IPS DF 4.7 (cell line): ENCODE data around the gene NTM.
A peak's percentile ranks its signal among the peaks of the same experiment; 100 is the strongest.

Experiments
- DNase-seq: peaks from one replicate; pipeline ENCODE4 v3.0.0-alpha.2; 2013; ENCODE audit warnings: low spot score; ENCODE audit errors: extremely low read depth

Gene NTM

DNA sequence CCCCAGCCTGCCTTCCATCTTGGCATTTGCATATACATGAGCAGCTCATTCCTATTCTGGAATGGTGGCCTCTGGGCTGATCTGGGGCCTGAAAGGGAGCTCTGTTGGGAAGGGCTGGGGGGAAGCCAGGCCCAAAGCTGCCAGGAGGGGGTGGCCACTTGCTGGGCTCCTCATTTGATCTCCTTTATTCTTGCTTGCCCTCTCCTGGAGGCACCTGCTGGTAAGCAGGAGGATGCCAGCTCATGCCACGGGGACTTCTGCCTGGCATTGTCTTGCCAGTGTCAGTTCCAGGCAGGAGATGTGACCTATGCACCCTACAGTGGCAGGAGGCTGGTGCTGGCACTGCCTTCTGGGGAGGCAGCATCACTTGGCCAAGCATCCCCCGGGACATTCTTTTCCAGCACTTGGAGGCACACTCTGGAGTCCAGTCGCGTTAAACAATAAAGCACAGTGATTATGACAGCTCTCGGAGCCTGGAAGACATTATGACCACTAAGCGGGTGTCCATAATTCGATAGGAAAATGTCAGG, 128.3 kb downstream of the NTM start:
- no peak for DNase-seq

DNA sequence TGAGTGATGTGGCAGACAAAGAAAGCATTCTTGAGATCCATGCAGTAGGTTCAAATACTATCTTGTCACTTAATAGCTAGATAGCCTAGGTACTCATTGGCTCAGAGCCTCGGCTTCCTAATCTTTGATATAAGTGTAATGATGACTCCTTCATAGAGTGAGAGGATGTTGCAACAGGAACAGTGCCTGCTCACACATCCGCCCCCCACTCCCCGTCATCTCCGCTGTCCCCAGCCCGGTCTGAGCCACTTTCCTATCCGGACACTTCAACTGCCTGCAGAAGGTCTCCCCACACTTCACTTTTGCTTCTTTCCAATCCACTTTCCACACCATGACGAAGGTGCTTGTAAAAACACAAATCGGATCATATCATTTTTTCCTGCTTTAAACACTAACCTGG, 128.8 kb downstream of the NTM start:
- no peak for DNase-seq

DNA sequence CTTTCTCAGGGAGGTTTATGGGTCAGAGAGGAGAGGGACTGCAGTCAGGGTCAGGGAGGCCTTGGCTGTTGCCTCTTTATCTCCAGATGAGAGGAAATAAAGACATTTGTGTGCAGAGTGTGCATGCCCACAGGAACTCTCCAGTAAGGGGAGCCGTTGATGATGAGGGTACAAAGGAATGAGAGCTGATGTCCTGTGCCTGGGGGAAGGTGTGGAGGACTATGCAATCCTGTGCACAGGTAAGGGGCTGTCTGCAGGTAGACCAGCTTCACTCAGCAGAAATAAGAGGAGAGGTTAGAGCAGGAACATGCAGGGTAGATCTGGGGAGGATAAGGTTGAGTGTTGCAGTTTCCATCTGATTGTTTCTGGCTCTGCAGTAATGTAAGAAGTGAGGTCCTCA, 132.6 kb downstream of the NTM start:
- DNase-seq, result no peak

DNA sequence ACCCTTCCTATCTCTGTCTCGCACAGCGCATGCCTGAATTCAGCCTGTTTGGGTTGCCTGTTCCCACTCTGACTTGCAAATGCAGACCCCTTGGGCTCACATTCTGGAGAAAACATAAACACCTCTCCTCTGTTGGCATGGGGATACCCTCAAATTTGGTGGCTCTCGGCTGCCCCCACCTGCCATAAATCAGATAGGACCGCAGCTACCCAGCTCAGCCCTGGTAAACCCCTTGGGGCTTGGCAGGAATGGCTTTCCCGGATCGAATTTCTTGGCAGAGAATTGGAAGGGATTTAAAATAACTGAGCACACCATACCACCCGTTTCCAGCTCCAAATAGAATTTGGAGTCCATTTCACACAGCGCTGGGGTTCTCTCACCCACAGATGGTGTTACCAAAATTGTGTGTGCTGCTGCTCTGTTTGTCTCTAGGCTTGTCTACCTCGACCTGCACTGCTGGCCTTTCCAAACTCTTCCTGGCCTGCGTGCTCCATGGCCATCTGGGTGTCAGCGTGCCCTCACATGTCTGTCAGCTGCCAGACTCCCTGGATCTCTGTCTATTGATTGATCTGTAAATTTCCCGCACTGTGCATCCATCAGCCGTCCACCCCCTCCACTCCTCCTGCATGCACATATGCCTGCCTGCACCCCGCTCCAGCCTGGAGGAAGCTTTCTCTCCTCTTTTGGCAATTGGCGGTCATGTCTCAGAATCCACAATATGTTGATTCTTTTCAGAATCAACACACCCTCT, 134.0 kb downstream of the NTM start:
- peak; percentile 58 for DNase-seq

DNA sequence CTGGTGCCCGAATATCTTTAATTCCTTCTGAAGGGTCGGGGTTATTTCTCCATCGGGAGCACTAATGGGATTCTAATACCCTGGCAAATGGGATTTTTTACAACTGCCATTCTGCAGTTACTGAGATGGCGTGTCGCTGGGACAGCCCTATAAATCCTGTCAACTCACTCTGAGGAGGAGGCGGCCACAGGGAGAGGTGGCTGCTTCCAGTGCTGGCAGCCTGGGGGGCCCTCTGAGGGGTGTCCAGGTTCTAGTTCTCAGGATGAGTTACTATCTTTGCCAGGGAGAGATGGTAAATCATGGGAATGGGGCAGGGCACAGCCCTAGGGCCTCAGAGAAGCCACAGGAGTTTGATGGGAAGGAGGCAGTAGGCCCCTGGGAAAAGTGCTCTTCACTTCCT, 135.9 kb downstream of the NTM start:
- DNase-seq, result no peak

DNA sequence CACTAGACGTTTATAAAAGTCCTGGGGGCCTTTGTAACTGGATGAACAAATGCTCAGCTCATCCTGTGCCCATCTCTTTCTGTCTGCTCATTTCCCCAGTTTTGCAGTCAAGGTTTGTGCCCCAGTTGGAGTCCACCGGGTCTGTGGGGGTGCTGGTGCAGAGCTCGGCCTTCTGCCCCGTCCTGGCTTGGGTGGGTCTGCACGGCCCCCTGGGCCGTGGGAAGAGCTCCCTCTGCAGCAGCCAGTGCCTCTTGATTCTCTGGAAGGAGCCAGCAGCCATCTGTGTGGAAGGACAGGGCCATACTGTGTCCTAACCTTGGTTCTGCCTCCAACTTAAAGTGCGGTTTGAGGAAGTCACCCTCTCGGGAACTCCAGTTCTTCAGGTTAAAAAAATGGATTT, 140.2 kb downstream of the NTM start:
- no peak for DNase-seq

DNA sequence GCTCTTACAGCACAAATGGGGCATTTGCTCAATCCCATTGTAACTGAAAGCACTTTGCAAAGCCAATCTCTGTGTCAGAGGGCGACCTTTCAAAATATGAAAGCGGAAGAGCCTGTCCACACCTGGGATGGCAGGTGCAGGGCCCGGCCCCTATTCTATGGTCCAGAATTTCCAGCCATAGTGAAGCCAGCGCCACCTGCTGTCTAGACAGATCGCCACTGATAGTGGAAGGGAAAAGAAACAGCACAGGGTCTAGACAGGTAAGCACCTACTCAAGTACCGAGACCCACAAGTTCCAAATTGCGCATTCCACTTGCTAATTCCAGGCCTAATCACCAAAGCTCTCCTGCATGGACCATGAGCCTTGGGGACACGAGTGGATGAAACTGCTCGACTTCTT, 141.4 kb downstream of the NTM start:
- DNase-seq, result peak; percentile 49

DNA sequence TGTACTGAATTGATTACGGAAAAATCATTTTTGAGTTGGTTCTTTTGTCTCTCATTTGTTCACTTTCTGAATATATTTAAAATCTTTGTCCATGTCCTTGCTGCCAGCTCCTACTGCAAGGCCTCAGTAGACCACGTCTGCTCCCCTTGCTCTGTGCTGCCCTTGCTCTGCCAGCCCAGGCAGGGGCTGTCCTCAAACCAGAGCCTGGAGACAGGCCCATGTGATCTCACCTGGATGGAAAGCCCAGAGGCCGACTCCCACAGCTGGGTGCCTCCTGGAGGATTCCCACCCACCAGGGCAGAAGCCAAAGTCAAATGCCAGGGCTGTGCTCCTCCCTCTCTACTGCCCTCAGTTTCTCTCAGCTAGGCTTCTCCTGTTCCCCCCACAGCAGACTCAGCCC, 141.8 kb downstream of the NTM start:
- no peak for DNase-seq

DNA sequence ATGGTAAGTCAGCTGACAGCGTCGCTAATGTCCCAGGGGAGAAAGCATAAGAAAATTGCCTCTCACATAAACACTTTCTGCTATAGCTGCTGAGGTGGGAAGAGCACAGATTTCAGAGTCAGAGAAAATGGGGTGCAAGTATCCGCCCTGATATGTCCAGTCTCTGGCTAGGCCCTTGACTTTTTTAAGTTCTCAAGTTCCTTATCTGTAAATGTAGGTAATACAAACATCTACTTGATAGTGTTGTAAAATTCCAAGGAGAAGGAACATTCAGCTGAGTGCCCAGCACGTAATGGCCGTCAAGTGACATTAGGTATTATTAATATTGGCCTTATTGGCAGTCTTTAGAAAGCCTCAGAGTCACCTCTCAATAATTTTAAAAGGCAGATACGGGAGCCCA, 143.6 kb downstream of the NTM start:
- no peak for DNase-seq

DNA sequence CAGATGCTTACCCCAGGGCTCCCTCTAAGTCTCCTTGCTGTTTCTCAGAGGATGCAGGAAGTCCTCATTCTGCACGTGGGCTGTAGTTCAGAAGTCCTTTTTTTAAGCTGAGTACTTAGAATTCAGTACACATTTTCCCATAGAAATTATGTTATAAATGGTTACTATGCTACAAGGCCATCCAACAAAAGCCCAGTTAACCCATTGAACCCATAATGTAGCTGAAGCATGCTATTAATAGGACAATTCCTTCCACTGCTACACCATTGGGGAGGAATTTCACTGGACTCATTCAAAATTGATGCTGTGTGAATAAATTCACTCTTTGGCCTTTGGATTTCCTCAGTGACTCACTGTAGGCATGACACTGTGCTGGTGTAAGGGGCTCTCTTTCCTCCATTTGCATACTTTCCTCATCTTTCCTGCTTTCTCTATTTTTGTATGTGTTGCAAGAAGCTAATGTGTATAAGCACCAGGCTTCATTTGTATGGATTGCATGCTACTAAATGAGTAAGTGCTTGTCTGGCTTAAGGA, 148.0 kb downstream of the NTM start:
- no peak for DNase-seq

DNA sequence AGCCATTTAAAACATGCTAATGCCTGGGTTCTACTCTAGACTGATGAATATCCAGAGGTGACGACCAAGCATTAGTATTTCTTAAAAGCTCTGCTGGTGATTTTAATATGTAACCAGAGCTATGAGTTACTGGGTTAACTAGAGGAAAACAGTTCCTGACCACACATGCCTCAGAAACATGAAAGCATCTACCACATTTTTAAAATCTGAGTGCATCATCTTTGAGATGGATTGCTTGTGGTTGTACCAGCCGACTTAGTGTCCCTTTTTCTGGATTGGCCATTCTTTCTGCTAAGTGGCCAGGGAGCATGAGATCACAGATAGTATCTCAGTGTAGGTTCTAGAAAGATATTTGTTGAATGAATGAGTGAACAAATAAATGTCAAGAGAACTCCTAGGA, 152.4 kb downstream of the NTM start:
- no peak for DNase-seq

DNA sequence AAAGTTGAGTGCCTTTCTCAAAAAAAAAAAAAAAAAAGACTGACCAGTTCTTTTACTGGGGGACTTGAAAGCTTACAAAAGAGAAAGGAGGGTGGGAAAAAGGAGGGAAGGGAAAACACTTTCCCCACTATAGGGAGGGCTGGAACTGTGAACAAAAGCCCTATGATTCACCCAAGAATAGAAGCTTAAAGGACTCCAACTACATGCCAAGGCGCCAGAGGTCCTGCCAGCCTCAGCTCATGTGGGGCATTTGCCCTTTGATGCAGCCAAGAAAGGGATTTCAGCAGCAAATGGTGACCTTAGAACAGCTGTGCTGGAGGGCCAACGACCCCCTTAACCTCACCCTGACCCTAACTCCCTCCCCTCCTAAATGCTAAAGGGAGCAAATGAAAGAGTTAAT, 160.0 kb downstream of the NTM start:
- no peak for DNase-seq

DNA sequence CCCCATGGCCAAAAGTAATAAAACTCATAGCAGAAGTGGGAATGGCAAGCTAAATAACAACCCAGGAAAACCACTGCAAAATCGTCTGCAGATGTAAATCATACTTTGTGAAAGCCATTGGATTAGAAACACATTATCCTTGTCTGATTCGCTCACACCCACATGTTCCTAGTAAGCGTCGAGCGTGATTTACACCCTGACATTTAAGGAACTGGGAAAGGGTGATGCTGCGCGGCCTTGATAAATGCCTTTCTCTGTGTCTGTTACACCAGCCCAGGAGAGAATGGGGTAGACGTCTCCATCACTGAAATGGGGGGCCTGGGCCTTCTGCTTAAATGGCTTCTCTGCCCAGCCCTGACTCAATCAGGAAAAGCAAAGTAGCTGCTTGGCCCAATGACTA, 162.7 kb downstream of the NTM start:
- no peak for DNase-seq

DNA sequence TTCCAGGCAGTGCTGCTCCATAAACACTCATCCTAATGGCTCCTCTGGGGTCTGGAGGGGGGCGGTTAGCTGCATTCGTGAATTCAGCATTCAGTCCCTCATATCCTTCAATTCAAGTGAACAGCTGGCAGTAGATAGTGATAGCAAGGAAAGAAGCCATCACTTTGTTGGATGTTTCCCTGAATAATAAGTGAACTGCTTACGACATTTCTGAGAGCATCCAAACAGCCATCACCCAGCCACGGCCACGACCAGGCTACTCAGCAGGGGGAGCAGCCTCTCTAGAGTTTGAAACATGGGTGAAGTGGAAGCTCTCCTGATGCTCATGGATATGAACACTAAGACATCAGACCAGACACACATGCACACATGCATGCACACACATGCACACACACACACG, 163.6 kb downstream of the NTM start:
- no peak for DNase-seq

DNA sequence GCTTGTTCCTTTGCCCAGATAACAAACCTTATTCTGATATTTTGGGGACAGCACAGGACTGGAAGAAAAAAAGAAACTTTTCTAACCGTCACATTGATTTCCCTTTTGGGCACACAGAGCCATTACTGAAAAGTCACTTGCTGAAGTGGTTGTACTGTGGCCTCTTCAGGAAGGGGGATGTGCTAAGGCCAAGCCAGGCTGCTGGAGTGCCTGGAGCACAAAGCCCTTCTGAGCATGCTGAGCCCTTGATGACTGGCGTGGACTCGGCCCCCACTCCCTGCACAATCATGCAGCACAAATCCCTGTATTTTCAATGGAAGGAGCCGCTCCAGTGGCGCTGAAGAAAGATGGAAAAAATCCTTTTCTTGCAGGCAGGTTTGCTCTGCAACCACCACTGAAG, 164.2 kb downstream of the NTM start:
- DNase-seq, result no peak

DNA sequence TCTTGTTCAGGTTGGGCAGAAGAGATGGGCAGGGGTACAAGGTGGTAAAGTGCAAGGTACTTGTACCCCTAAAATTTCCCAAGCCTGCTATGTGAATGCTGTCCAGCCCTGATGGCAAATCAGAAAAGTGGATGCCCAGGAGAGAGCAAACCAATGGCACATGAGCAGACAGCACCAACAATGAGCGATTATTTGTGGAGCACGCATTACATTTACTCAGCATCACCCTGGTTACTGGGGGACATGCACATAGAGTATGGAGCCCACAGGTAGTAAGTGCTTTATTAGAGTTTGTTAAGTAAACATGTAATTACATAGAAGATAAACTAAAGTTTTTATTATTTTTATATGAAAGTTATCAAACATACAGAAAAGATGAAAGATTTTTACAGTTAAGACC, 165.7 kb downstream of the NTM start:
- no peak for DNase-seq

DNA sequence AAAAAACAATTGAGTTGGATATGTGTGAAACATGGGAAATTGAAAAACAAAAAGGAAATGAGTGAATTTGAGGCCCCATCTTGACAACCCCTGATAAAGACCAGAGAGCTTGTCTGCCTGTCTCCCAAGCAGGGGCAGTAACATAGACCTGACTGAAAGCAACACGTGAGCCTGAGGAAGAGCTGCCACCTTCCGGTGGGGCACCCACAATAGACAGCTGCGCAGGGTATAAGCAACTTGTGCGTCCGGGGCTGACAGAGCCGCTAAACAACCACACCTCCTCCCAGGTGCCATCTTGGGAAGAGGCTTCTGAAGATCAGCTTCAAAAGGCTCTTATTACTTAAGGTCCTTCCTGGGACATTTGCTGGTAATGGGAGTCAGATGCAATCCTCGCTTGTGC, 166.8 kb downstream of the NTM start:
- no peak for DNase-seq

DNA sequence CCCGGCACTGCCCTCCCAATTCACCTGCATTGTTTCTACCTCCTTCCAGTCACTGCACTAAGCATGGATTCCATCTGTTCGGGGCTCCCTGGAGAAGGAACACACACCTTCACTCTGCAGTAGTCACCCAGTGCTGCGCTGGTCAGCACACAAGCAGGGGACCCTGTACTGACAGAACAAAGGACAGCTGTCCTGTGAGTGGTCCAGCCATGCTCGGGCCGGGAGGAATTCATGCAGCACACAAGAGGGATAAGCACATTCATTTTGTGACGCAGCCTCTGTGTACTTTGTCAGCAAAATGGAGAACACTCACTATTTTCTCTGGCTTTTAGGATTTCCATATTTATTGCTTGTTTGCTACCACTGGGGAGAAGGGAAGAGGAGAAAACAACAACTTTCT, 167.3 kb downstream of the NTM start:
- no peak for DNase-seq

DNA sequence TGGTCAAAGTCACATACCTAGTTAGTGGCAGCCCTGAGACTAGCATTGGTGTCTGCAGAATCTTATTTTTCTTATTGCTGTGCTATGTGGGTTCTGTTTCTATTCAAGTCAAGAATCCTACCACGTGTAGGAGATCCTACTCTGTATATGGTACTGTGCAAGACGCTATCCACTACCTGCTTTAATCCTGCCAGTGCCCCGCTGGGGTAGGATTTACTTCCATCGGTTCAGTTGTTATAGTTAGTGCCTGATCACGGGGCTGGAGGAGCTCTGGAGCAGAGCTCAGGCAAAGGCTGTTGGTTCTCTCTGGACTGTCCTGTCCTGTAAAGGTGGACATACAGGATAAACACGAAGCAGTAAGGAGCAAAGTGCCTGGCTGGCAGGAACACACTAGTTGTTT, 167.9 kb downstream of the NTM start:
- no peak for DNase-seq

DNA sequence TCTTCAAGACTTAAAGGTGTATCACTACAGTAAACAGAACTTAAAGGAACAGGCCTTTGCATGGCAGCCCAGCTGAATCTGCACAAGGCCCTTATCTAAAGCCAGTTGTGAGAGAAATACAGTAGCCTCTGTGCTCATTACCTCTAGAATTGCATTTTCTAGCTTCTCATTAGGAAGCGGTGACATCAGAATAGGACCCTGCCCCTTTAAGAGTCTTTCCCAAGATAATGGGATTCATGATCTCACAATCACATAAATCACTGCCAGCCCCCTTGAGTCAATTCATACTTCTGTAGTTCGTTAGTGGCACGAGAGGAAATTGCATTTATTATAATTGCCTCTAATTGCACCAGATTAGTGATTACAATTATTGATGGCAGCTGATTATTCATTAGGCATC, 170.3 kb downstream of the NTM start:
- DNase-seq, result no peak

DNA sequence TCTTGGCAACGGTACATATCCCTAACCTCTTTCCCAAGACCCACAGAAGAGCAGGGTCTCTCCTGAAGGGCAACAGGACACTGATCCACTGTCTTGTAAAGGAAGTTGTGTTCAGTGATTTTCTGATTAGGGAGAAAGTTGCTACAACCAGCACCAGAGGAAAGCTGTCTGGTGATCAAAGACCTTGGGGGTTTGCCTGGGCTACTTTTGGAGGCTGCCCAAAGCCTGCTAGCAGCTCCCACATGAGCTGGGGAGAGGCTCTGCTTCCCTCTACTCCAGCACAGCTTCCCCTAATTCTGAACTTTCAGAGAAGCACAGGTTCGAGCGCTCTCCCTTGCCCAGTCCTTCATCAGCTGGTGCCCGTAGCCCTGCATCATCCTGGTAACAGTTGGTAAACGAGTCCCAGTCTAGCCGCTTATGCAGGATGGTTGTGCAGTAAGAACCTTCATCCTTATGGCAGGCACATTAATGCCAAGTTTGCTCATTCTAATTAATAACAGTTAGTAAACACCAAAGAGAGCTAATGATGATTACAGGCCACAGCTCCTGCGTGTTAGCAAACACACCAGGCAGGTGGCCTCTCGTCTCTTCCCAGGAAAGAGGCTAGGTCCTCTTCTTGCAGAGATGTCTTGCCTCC, 173.1 kb downstream of the NTM start:
- DNase-seq, result no peak

DNA sequence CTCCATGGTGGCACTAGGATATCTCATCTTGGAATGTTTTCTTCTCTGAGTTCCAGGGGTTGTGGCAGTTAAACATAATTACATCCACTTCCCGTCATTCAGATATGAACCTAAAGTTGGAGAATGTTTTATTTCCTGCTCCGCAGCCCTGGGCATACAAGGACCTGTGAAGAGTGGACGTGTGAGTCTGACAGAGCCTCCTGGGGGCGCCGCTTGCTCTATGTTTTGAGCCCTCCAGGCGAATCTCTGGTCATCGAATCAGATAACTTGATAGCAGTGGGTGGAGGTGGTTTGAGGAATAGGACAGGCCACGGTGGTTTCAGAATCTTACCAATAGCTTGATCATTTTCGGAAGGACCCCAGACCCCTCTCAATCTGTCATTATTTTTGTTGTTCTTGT, 174.2 kb downstream of the NTM start:
- peak; percentile 14 for DNase-seq
